CD14-positive monocyte (primary cell): ENCODE results near the gene BCL2L1. TPM values are rescaled to one million over a fixed set of nuclear protein-coding genes. Genes with fewer than 3 reads are reported as not detected.
A peak's percentile ranks its signal among the peaks of the same experiment; 100 is the strongest.

Experiments used
- DNase-seq, 3 donors: peaks; one replicate each; pipeline ENCODE4 v3.0.0-alpha.2; 2011 to 2022
- H2AFZ ChIP-seq: 2 replicates; pipeline ENCODE4 v1.6.0; 2012; ENCODE audit warnings: mild to moderate bottlenecking, low read depth, low read length, inconsistent platforms; ENCODE audit not compliant: insufficient read depth, poor library complexity, severe bottlenecking
- H3K27ac ChIP-seq, 2 donors: 1 replicate in 1 of 2; 2 replicates in 1 of 2; pipeline ENCODE4 v1.5.1; 2012 to 2013; ENCODE audit warnings: low read length in 2 of 2, control low read depth in 1 of 2, inconsistent platforms in 1 of 2, low read depth in 1 of 2, mild to moderate bottlenecking in 1 of 2
- H3K27me3 ChIP-seq, 2 donors: one replicate each; pipeline versions ENCODE4 v1.6.0 to v1.6.1; 2011 to 2013; ENCODE audit warnings: low read length in 2 of 2; ENCODE audit not compliant: control insufficient read depth in 2 of 2, insufficient read depth in 2 of 2
- H3K36me3 ChIP-seq, 2 donors: replicated peaks in 1 of 2; 1 replicate in 1 of 2; 2 replicates in 1 of 2; pipeline versions ENCODE4 v1.5.1 to v1.6.1; 2012 to 2013; ENCODE audit warnings: low read length in 2 of 2, control low read depth in 1 of 2, inconsistent platforms in 1 of 2, mild to moderate bottlenecking in 1 of 2; ENCODE audit not compliant: insufficient read depth in 2 of 2, control insufficient read depth in 1 of 2
- H3K4me1 ChIP-seq, 2 donors: 1 replicate in 1 of 2; 2 replicates in 1 of 2; pipeline versions ENCODE4 v1.5.1 to v1.6.1; 2012 to 2013; ENCODE audit warnings: low read length in 2 of 2, control low read depth in 1 of 2, inconsistent platforms in 1 of 2, mild to moderate bottlenecking in 1 of 2, moderate library complexity in 1 of 2; ENCODE audit not compliant: insufficient read depth in 2 of 2, control insufficient read depth in 1 of 2
- H3K4me2 ChIP-seq: replicated peaks from 2 replicates; pipeline ENCODE3; 2012; ENCODE audit warnings: low read length, moderate library complexity, mild to moderate bottlenecking; ENCODE audit not compliant: poor library complexity, severe bottlenecking; ENCODE audit errors: extremely low read depth
- H3K4me3 ChIP-seq, 3 experiments: fragments of 200-600 bp in 1 of 3; sonication (generic) in 1 of 3; replicated peaks in 1 of 3; 1 replicate in 2 of 3; 2 replicates in 1 of 3; pipeline ENCODE4 v1.5.1; 2011 to 2013; ENCODE audit warnings: low read length in 3 of 3, mild to moderate bottlenecking in 3 of 3, control low read depth in 2 of 3, low read depth in 2 of 3, inconsistent platforms in 1 of 3, moderate library complexity in 1 of 3
- H3K79me2 ChIP-seq: 2 replicates; pipeline ENCODE4 v1.6.0; 2012; ENCODE audit warnings: mild to moderate bottlenecking, control low read depth, inconsistent platforms, low read length, moderate library complexity; ENCODE audit not compliant: insufficient read depth
- H3K9ac ChIP-seq: 2 replicates; pipeline ENCODE4 v1.6.0; 2017; ENCODE audit warnings: low read length, mild to moderate bottlenecking; ENCODE audit not compliant: insufficient read depth, poor library complexity, severe bottlenecking
- H3K9me3 ChIP-seq, 2 donors: replicated peaks in 1 of 2; 1 replicate in 1 of 2; 2 replicates in 1 of 2; pipeline versions ENCODE4 v1.5.1 to v1.6.1; 2012 to 2013; ENCODE audit warnings: low read length in 2 of 2, control low read depth in 1 of 2; ENCODE audit not compliant: control insufficient read depth in 1 of 2, insufficient read depth in 1 of 2
- H4K20me1 ChIP-seq: 2 replicates; pipeline ENCODE4 v1.6.0; 2012; ENCODE audit warnings: mild to moderate bottlenecking, low read length, control low read depth, moderate library complexity; ENCODE audit not compliant: insufficient read depth
- H3K27ac Mint-ChIP-seq, 7 donors: one replicate each; pipeline ENCODE4 v1.8.0; 2020; ENCODE audit warnings: mild to moderate bottlenecking in 7 of 7, mixed read lengths in 7 of 7, moderate library complexity in 6 of 7, inconsistent platforms in 2 of 7
- H3K27me3 Mint-ChIP-seq, 3 donors: one replicate each; pipeline ENCODE4 v1.8.0; 2021 to 2022; ENCODE audit warnings: low read depth in 3 of 3, mild to moderate bottlenecking in 3 of 3, mixed read lengths in 3 of 3, moderate library complexity in 3 of 3, inconsistent platforms in 1 of 3
- H3K36me3 Mint-ChIP-seq, 2 donors: one replicate each; pipeline ENCODE4 v1.8.0; 2020; ENCODE audit warnings: mixed read lengths in 2 of 2, inconsistent platforms in 1 of 2, mild to moderate bottlenecking in 1 of 2
- H3K4me1 Mint-ChIP-seq: one replicate; pipeline ENCODE4 v1.8.0; 2020; ENCODE audit warnings: mild to moderate bottlenecking, mixed read lengths
- H3K4me3 Mint-ChIP-seq, 2 donors: one replicate each; pipeline ENCODE4 v1.8.0; 2020; ENCODE audit warnings: mild to moderate bottlenecking in 2 of 2, mixed read lengths in 2 of 2, moderate library complexity in 1 of 2
- H3K9me3 Mint-ChIP-seq, 7 donors: one replicate each; pipeline ENCODE4 v1.8.0; 2020 to 2022; ENCODE audit warnings: mixed read lengths in 7 of 7, mild to moderate bottlenecking in 6 of 7, moderate library complexity in 6 of 7, inconsistent platforms in 2 of 7
- WGBS: methylation state at CpG from one replicate; pipeline ENCODE4 v1.1.5; 2013; ENCODE audit warnings: missing lambda C conversion rate; ENCODE audit not compliant: insufficient coverage; 5-methylcytosine and 5-hydroxymethylcytosine counted together
- intact Hi-C, 2 donors: fragments of 100-400 bp; cut with micrococcal nuclease; formaldehyde crosslinking; loops; one replicate each; pipeline versions ENCODE4 v1.15.0 to v1.15.1; 2023
- polyA plus RNA-seq, 3 donors: library from polyadenylated mRNA; depleted of rRNA in 1 of 3; unstranded in 2 of 3; stranded (reverse) in 1 of 3; fragments of 300-500 nt in 2 of 3; fragments of >200 nt in 1 of 3; fragmentation: Illumina TruSeq in 2 of 3; gene quantifications; 1 replicate in 2 of 3; 2 replicates in 1 of 3; pipeline ENCODE4 v1.2.3, GENCODE V29; 2012 to 2021
- TF ChIP-seq, protein P1 (sequence below): fragments of 200-600 bp; IDR thresholded peaks from one replicate; pipeline ENCODE4 v1.8.0; 2022; ENCODE audit warnings: antibody characterized with exemption, mild to moderate bottlenecking

The BCL2L1 gene
- polyA plus RNA-seq, 3 donors = 12.4 to 16.8 (median 14.3) TPM

DNA sequence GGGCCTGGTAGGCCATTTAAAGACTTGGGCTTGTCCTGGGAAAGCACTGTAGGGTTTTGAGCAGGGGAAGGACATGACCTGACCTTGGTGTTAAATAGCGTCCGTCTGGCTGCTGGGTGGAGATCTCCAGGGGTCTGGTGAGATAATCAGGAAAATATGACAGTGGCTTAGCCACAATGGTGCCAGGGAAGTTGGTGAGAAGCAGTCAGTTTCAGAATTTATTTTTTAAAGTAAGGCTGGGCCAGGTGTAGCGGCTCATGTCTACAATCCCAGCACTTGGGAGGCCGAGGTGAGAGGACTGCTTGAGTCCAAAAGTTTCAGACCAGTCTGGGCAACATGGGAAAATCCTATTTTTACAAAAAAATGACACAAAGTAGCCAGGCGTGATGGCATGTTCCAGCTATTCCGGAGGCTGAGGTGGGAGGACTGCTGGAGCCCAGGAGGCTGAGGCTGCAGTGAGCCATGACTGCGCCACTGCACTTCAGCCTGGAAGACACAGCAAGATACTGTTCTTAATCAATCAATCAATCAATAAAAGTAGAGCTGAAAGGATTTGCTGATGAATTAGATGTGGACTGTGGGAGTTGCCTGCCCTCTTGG lies 41.4 kb downstream of the BCL2L1 start:
- peaks cover 0 to 8% (median 0%) of the 10 kb centered on the region in 3 donors for H3K27me3 Mint-ChIP-seq
- no peak overlapping the region for H3K27ac ChIP-seq
- H3K9me3 Mint-ChIP-seq = no peaks in the 10 kb centered on the region
- TF ChIP-seq, protein P1, sequence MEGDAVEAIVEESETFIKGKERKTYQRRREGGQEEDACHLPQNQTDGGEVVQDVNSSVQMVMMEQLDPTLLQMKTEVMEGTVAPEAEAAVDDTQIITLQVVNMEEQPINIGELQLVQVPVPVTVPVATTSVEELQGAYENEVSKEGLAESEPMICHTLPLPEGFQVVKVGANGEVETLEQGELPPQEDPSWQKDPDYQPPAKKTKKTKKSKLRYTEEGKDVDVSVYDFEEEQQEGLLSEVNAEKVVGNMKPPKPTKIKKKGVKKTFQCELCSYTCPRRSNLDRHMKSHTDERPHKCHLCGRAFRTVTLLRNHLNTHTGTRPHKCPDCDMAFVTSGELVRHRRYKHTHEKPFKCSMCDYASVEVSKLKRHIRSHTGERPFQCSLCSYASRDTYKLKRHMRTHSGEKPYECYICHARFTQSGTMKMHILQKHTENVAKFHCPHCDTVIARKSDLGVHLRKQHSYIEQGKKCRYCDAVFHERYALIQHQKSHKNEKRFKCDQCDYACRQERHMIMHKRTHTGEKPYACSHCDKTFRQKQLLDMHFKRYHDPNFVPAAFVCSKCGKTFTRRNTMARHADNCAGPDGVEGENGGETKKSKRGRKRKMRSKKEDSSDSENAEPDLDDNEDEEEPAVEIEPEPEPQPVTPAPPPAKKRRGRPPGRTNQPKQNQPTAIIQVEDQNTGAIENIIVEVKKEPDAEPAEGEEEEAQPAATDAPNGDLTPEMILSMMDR = no peak
- H3K27me3 ChIP-seq = no peaks in the 10 kb centered on the region
- peaks cover 17 to 70% of the 10 kb centered on the region in 2 donors for H3K36me3 ChIP-seq
- H3K36me3 Mint-ChIP-seq = peaks cover 61 to 63% of the 10 kb centered on the region in 2 donors
- no peak for DNase-seq
- no peak overlapping the region for H3K4me3 ChIP-seq
- intact Hi-C loops = no loop called here
- H3K4me1 Mint-ChIP-seq = peaks cover 15% of the 10 kb centered on the region
- 98% methylated on average over 6 of the region's 7 CpGs for WGBS
- no peak overlapping the region for H3K4me3 Mint-ChIP-seq
- H4K20me1 ChIP-seq = peaks cover 42% of the 10 kb centered on the region
- no peaks in the 10 kb centered on the region for H3K9me3 ChIP-seq
- H3K4me1 ChIP-seq = peaks cover 1 to 5% of the 10 kb centered on the region in 2 donors
- no peak overlapping the region for H2AFZ ChIP-seq
- H3K9ac ChIP-seq = no peak overlapping the region
- peaks cover 6% of the 10 kb centered on the region for H3K79me2 ChIP-seq
- no peak overlapping the region for H3K4me2 ChIP-seq
- H3K27ac Mint-ChIP-seq = no peak overlapping the region

DNA sequence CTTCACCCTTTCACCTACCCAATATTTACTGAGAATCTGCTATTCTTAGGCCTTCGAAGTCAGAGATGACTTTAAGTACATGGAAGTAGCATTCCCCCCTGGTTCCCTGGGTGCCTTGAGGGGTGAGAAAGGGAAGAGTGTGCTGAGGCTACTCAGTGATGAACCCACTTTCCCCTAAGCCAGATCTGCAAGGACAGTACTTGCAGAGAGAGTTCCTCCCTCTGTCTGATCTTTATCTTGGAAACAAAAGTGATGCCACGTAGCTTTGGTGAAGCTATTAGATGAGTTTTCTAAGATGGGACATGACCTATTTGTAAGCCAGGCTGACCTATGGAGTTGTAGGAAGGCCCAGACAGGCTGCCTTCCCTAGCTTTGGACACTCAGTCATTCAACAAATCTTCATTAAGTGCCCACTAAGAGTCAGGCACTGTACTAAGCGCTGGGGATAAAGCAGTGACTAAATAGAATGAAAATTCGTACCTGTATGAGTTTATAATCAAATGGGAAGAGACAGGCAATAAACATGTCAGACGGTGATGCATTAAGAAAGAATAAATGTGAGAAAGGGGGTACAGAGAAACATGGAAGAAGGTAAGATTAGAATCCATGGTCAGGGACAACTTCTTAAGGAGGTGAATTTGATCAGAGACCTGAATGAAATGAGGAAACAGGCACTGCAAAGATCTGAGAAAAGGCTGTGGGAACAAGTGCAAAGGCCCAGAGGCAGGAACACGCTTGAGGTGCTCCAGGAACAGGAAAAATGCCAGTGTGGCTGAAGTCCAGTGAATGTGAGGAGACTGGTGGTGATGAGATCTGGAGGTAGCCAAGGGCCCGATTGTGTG lies 42.2 kb downstream of the BCL2L1 start:
- Mint-ChIP-seq H3K27me3 (peaks cover 0 to 8% (median 2%) of the 10 kb centered on the region in 3 donors), H3K4me1 (peaks cover 22% of the 10 kb centered on the region), H3K9me3 (no peaks in the 10 kb centered on the region), H3K4me3 (no peak overlapping the region), H3K27ac (peak overlapping the region in 1 of 7 donors; percentile 36), H3K36me3 (peaks cover 58 to 60% of the 10 kb centered on the region in 2 donors)
- H3K4me3 ChIP-seq = no peak overlapping the region
- no peak overlapping the region for H2AFZ ChIP-seq
- H3K4me1 ChIP-seq = peaks cover 8 to 12% of the 10 kb centered on the region in 2 donors
- peaks cover 42% of the 10 kb centered on the region for H4K20me1 ChIP-seq
- H3K9me3 ChIP-seq = no peaks in the 10 kb centered on the region
- no peaks in the 10 kb centered on the region for H3K27me3 ChIP-seq
- DNase-seq = no peak
- no peak overlapping the region for H3K27ac ChIP-seq
- TF ChIP-seq, protein P1 = no peak
- intact Hi-C loops = no loop called here
- 95% methylated on average over 4 of the region's 7 CpGs for WGBS
- no peak overlapping the region for H3K9ac ChIP-seq
- H3K4me2 ChIP-seq = no peak overlapping the region
- peaks cover 10 to 63% of the 10 kb centered on the region in 2 donors for H3K36me3 ChIP-seq
- peaks cover 6% of the 10 kb centered on the region for H3K79me2 ChIP-seq
